NCI-H128 (cell line): ENCODE results near the gene TIMP2.
"Not testable (repeated sequence)": the region's sequence is repeated elsewhere in the genome, so short reads cannot be mapped to it uniquely, and the experiment has no call there.

Experiments
- DNase-seq: peaks from one replicate; lab custom pipeline; 2025; ENCODE audit not compliant: unreplicated experiment; lab: John Stamatoyannopoulos, UW

Gene TIMP2

GRCh38 chr17:78873519-78874340 lies 51.5 kb downstream of the TIMP2 start:
- no peak for DNase-seq

GRCh38 chr17:78872486-78872885 lies 52.7 kb downstream of the TIMP2 start:
- DNase-seq: no peak

GRCh38 chr17:78870621-78871020 lies 54.6 kb downstream of the TIMP2 start:
- no peak for DNase-seq

- no peak for DNase-seq
Measured at GRCh38 chr17:78868391-78868790, 56.8 kb downstream of the TIMP2 start.

DNA sequence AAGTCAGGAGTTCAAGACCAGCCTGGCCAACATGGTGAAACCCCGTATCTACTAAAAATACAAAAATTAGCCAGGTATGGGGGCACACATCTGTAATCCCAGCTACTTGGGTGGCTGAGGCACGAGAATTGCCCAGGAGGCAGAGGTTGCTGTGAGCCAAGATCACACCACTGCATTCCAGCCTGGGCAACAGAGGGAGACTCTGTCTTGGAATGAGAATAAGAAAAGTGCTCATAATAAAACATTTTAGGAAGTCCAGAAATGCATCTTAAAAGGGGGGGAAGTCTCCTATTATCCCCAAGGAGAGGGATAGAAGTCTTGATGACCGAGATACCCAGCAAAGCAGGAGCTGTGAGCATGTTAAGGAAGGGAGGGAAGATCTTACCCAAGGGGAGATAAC lies 58.1 kb downstream of the TIMP2 start:
- not testable (repeated sequence) for DNase-seq

DNA sequence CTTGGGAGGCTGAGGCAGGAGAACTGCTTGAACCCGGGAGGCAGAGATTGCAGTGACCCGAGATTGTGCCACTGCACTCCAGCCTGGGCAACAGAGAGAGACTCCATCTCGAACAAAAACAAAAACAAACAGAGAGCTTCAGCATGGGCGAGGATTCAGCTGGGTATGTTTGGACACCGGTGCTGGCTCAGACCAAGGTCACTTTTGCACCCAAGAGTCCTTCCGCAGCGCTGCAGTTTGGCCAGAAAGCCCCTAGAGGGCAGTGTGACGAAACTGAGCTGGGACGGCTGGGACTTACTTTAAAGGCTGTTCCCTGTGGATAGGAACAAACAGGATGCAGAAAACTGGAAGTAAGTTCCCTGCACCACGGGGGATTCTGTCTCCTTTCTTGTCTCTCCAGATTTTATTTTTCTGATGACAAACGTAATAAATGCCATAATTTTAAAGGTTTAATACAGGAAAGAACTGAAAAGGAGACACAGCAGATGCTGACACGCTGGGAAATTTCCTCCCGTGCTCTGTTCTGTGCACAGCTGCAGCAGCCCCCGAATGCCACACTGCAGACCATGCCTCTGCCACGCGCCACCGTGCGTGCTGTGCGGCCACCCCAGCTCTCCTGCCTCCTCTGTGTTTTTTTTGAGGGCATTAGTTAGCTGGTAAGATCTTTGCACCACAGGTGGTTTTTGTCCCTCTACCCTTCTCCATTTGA lies 59.4 kb downstream of the TIMP2 start:
- no peak for DNase-seq

DNA sequence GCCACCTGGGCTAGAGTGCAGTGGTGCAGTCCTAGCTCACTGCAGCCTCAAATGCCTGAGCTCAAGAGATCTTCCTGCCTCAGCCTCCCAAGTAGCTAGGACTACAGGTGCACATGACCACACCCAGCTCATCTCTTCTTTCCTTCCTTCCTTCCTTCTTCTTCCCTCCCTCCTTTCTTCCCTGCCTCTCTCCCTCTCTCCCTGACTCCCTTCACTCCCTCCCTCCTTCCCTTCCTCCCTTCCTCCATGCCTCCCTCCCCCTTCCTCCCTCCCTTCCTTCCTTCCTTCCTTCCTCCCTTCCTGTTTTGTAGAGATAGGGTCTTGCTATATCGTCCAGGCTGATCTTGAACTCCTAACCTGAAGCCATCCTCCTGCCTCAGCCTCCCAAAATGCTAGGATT lies 61.1 kb downstream of the TIMP2 start:
- DNase-seq: no peak

- DNase-seq: no peak
Measured at GRCh38 chr17:78862073-78863023, 62.8 kb downstream of the TIMP2 start.

- DNase-seq: no peak
Measured at GRCh38 chr17:78861229-78861628, 64.0 kb downstream of the TIMP2 start.

GRCh38 chr17:78859051-78859450 lies 66.1 kb downstream of the TIMP2 start:
- DNase-seq: no peak

GRCh38 chr17:78857266-78857665 lies 67.9 kb downstream of the TIMP2 start:
- no peak for DNase-seq

DNA sequence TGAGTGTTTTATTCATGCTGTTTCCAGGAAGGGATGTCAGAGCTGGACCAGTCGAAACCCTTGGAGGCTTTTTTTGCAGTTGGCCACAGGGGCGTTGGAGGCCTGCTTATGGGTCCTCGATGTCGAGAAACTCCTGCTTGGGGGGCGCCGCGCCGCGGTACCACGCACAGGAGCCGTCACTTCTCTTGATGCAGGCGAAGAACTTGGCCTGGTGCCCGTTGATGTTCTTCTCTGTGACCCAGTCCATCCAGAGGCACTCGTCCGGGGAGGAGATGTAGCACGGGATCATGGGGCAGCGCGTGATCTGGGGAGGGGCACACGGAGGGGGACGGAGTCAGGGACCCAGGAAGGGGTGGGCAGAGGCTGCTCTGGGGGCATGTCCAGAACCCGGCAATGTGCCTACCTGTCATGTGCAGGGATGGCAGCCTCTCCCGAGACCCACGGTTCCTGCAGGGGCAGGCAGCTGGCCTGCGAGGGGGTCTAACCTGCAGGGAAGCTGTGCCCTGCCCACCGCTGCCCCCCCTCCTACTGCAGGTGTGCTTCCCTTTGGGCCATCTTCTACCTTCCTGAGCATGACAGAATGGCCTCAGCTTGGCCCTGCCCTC lies 69.5 kb downstream of the TIMP2 start:
- DNase-seq: no peak

- no peak for DNase-seq
Measured at GRCh38 chr17:78854508-78854907, 70.7 kb downstream of the TIMP2 start.

GRCh38 chr17:78853926-78854394 lies 71.2 kb downstream of the TIMP2 start:
- no peak for DNase-seq

DNA sequence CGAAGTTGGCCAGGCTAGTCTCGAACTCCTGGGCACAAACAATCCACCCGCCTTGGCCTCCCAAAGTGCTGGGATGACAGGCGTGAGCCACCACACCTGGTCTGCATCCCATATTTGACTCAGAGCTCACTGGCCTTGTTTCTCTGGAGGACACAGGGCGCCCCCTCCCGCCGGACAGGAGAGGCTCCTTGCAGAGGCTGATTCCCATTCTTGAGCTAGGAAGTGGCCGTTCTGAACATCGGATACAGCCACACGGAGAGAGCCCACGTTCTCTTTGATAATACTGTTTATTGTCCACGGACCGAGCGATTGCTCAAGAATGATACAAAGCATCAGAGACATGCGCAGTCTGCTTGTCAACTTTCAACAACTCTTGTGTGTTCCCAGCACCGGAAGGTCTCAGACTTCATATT lies 72.5 kb downstream of the TIMP2 start:
- DNase-seq: no peak

GRCh38 chr17:78849026-78849425 lies 76.2 kb downstream of the TIMP2 start:
- no peak for DNase-seq

DNA sequence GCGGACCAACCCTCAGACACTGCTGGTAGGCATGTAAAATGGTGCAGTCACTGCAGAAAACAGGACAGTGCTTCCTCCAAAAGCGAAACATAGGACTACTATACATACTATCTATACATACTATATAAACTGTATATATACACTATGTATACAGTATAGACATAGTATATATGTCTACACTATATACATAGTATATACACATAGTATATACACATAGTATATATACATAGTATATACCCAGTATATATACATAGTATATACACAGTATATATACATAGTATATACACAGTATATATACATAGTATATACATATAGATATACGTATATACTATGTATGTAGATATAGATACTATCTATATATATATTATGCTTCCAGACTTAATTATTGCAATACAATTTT lies 78.1 kb downstream of the TIMP2 start:
- DNase-seq: no peak

GRCh38 chr17:78844301-78845005 lies 80.7 kb downstream of the TIMP2 start:
- no peak for DNase-seq

GRCh38 chr17:78842881-78843565 lies 82.2 kb downstream of the TIMP2 start:
- no peak for DNase-seq
